ENCODE data around the gene BIK.

- TF ChIP-seq TP53 (CRISPR knock-in tag; IDR thresholded peaks at IDR 0.05) = no peak
- TF ChIP-seq ZBTB21 (CRISPR knock-in tag; IDR thresholded peaks at IDR 0.05; ENCODE audit: borderline replicate concordance) = no peak
- no peak for TF ChIP-seq ZNF532 (CRISPR knock-in tag; IDR thresholded peaks at IDR 0.05; ENCODE audit: borderline replicate concordance)
- no peak for TF ChIP-seq CTCF (IDR thresholded peaks at IDR 0.05)
- TF ChIP-seq ZNF416 (CRISPR knock-in tag; IDR thresholded peaks at IDR 0.05) = no peak
- TF ChIP-seq RORB (CRISPR knock-in tag; IDR thresholded peaks at IDR 0.05) = no peak
- no peak for TF ChIP-seq TEAD4 (CRISPR knock-in tag; IDR thresholded peaks at IDR 0.05)
- TF ChIP-seq SP1 (CRISPR knock-in tag; conservative IDR thresholded peaks at IDR 0.05) = no peak
- no peak for TF ChIP-seq USF2 (CRISPR knock-in tag; IDR thresholded peaks at IDR 0.05)
- TF ChIP-seq CREM (CRISPR knock-in tag; IDR thresholded peaks at IDR 0.05) = no peak
- TF ChIP-seq JUN (CRISPR knock-in tag; IDR thresholded peaks at IDR 0.05) = no peak
- TF ChIP-seq E2F5 (CRISPR knock-in tag; IDR thresholded peaks at IDR 0.05) = no peak
Measured at GRCh38 chr22:43154887-43155536, 44.5 kb downstream of the BIK start.

Data from WTC11 (cell line).